ENCODE measurements around the gene CRTAC1. TPM values are rescaled to one million over a fixed set of nuclear protein-coding genes. Genes with fewer than 3 reads are reported as not detected.

The CRTAC1 gene
- total RNA-seq, 4 donors from 2014 or later, result 4.0 to 8.7 (median 5.0) TPM

- intact Hi-C loops (cut with DNase I), result no loop called here
- no peak for TF ChIP-seq POLR2AphosphoS5 (IDR thresholded peaks at IDR 0.05)
- no peak for TF ChIP-seq EP300 (IDR thresholded peaks at IDR 0.05)
- no peak for TF ChIP-seq POLR2A (IDR thresholded peaks at IDR 0.05; ENCODE audit: low read depth)
- TF ChIP-seq CTCF (IDR thresholded peaks at IDR 0.05), result no peak
- no peak for DNase-seq (ENCODE audit: extremely low spot score)
- Histone ChIP-seq H3K9me3 (no peaks in the 10 kb centered on the region), H3K27me3 (peaks cover 0 to 64% (median 0%) of the 10 kb centered on the region in 4 donors), H3K27ac (replicated peaks in 1 of 4) (no peak overlapping the region), H3K36me3 (no peaks in the 10 kb centered on the region), H3K4me1 (peaks cover 0 to 6% (median 1%) of the 10 kb centered on the region in 4 donors), H3K4me3 (no peak overlapping the region)
- WGBS, result 91% methylated on average over 12 of the region's 12 CpGs
These were observed 129.0 kb downstream of the CRTAC1 start for GRCh38 chr10:97901381-97901780.

- Histone ChIP-seq H3K4me1 (peaks cover 0 to 3% (median 1%) of the 10 kb centered on the region in 4 donors), H3K4me3 (no peak overlapping the region), H3K9me3 (no peaks in the 10 kb centered on the region), H3K27me3 (peaks cover 0 to 58% (median 0%) of the 10 kb centered on the region in 4 donors), H3K36me3 (no peaks in the 10 kb centered on the region), H3K27ac (replicated peaks in 1 of 4) (no peak overlapping the region)
- no peak for TF ChIP-seq EP300 (IDR thresholded peaks at IDR 0.05)
- TF ChIP-seq POLR2A (IDR thresholded peaks at IDR 0.05; ENCODE audit: low read depth), result no peak
- no peak for TF ChIP-seq POLR2AphosphoS5 (IDR thresholded peaks at IDR 0.05)
- no peak for TF ChIP-seq CTCF (IDR thresholded peaks at IDR 0.05)
- DNase-seq (ENCODE audit: extremely low spot score), result no peak
- intact Hi-C loops (cut with DNase I), result no loop called here
- 17% methylated on average over 4 of the region's 4 CpGs for WGBS
These were observed 132.0 kb downstream of the CRTAC1 start for GRCh38 chr10:97898429-97898828.

- H3K27me3 ChIP-seq, result peaks cover 0 to 61% (median 0%) of the 10 kb centered on the region in 4 donors
- peaks cover 0 to 3% (median 0%) of the 10 kb centered on the region in 4 donors for H3K4me1 ChIP-seq
- TF ChIP-seq EP300 (IDR thresholded peaks at IDR 0.05), result no peak
- TF ChIP-seq POLR2A (IDR thresholded peaks at IDR 0.05; ENCODE audit: low read depth), result no peak
- TF ChIP-seq POLR2AphosphoS5 (IDR thresholded peaks at IDR 0.05), result no peak
- no peak for TF ChIP-seq CTCF (IDR thresholded peaks at IDR 0.05)
- H3K27ac ChIP-seq (replicated peaks in 1 of 4), result no peak overlapping the region
- H3K36me3 ChIP-seq, result no peaks in the 10 kb centered on the region
- no peaks in the 10 kb centered on the region for H3K9me3 ChIP-seq
- no peak for DNase-seq (ENCODE audit: extremely low spot score)
- H3K4me3 ChIP-seq, result no peak overlapping the region
- intact Hi-C loops (cut with DNase I), result no loop called here
- 93% methylated on average over 13 of the region's 13 CpGs for WGBS
These were observed 133.6 kb downstream of the CRTAC1 start for GRCh38 chr10:97896756-97897358.

- DNase-seq (ENCODE audit: extremely low spot score), result no peak
- 72% methylated on average over 8 of the region's 9 CpGs for WGBS
- intact Hi-C loops (cut with DNase I), result no loop called here
These were observed 134.5 kb downstream of the CRTAC1 start for GRCh38 chr10:97895915-97896314.

More at GRCh38 chr10:97895915-97896314, 134.5 kb downstream of the CRTAC1 start:
- H3K4me3 ChIP-seq, result no peak overlapping the region
- no peaks in the 10 kb centered on the region for H3K9me3 ChIP-seq
- no peaks in the 10 kb centered on the region for H3K36me3 ChIP-seq
- TF ChIP-seq POLR2AphosphoS5 (IDR thresholded peaks at IDR 0.05), result no peak
- TF ChIP-seq EP300 (IDR thresholded peaks at IDR 0.05), result no peak
- no peak for TF ChIP-seq POLR2A (IDR thresholded peaks at IDR 0.05; ENCODE audit: low read depth)
- no peak for TF ChIP-seq CTCF (IDR thresholded peaks at IDR 0.05)
- H3K27me3 ChIP-seq, result peaks cover 0 to 60% (median 0%) of the 10 kb centered on the region in 4 donors
- no peak overlapping the region for H3K27ac ChIP-seq (replicated peaks in 1 of 4)
- peaks cover 0 to 3% (median 0%) of the 10 kb centered on the region in 4 donors for H3K4me1 ChIP-seq
